Caco-2 (cell line): ENCODE data around the gene H3-3A. TPM values are rescaled to one million over a fixed set of nuclear protein-coding genes. Genes with fewer than 3 reads are reported as not detected.

Experiments
- BruUV-seq: library from RNA; stranded (reverse); fragments of 400-500 nt; replicated peaks from 2 replicates; lab custom pipeline; 2021; lab: Mats Ljungman, UMichigan
- CTCF ChIA-PET: fragments of 300-600 bp; sonication (Branson Sonifier 250); formaldehyde crosslinking; loops from one replicate; lab custom pipeline; 2022; ENCODE audit warnings: antibody characterized with exemption; lab: Charles Lee
- POLR2A ChIA-PET: fragments of 300-600 bp; sonication (Branson Sonifier 250); formaldehyde crosslinking; loops from one replicate; lab custom pipeline; 2022; ENCODE audit warnings: antibody characterized with exemption; lab: Charles Lee
- DNase-seq, 2 experiments: peaks; one replicate each; pipeline versions ENCODE4 v3.0.0 to v3.0.0-alpha.2; 2020 to 2022
- H3K27me3 ChIP-seq: replicated peaks from 2 replicates; pipeline ENCODE4 v1.6.0; 2011; ENCODE audit warnings: low read length; ENCODE audit not compliant: control insufficient read depth, insufficient read depth
- H3K36me3 ChIP-seq: 2 replicates; pipeline ENCODE4 v1.5.1; 2011; ENCODE audit warnings: low read length; ENCODE audit not compliant: control insufficient read depth, insufficient read depth
- H3K4me1 ChIP-seq: fragments of 250-450 bp; sonication (Bioruptor Pico); 2 replicates; pipeline ENCODE4 v1.5.1; 2020; ENCODE audit warnings: mild to moderate bottlenecking
- H3K4me3 ChIP-seq: 2 replicates; pipeline ENCODE4 v1.5.1; 2011; ENCODE audit warnings: low read depth, mild to moderate bottlenecking, control low read depth, low read length
- H3K9me3 ChIP-seq: fragments of 250-450 bp; sonication (Bioruptor Pico); 2 replicates; pipeline ENCODE4 v1.5.1; 2020; ENCODE audit warnings: mild to moderate bottlenecking, moderate library complexity
- H3K27ac Mint-ChIP-seq: one replicate; pipeline ENCODE4 v1.8.0; 2022; ENCODE audit warnings: mixed read lengths; ENCODE audit not compliant: unreplicated experiment
- H3K27me3 Mint-ChIP-seq: one replicate; pipeline ENCODE4 v1.8.0; 2022; ENCODE audit warnings: mixed read lengths; ENCODE audit not compliant: insufficient read depth, unreplicated experiment
- H3K36me3 Mint-ChIP-seq: one replicate; pipeline ENCODE4 v1.8.0; 2022; ENCODE audit warnings: mild to moderate bottlenecking, mixed read lengths; ENCODE audit not compliant: insufficient read depth, unreplicated experiment
- H3K4me1 Mint-ChIP-seq: one replicate; pipeline ENCODE4 v1.8.0; 2022; ENCODE audit warnings: low read depth, mixed read lengths; ENCODE audit not compliant: unreplicated experiment
- H3K4me3 Mint-ChIP-seq: one replicate; pipeline ENCODE4 v1.8.0; 2022; ENCODE audit warnings: mild to moderate bottlenecking, moderate library complexity, mixed read lengths; ENCODE audit not compliant: unreplicated experiment
- H3K9me3 Mint-ChIP-seq: one replicate; pipeline ENCODE4 v1.8.0; 2022; ENCODE audit warnings: mixed read lengths; ENCODE audit not compliant: unreplicated experiment
- CTCF ChIP-seq, 2 experiments: fragments of 200-600 bp in 1 of 2; IDR thresholded peaks; 1 replicate in 1 of 2; 2 replicates in 1 of 2; pipeline versions ENCODE4 v1.5.1 to v1.8.0; 2011 to 2022; ENCODE audit warnings: antibody characterized with exemption in 1 of 2, control low read depth in 1 of 2, inconsistent platforms in 1 of 2, low read depth in 1 of 2, low read length in 1 of 2, mild to moderate bottlenecking in 1 of 2, moderate library complexity in 1 of 2; ENCODE audit not compliant: insufficient read depth in 1 of 2, severe bottlenecking in 1 of 2, unreplicated experiment in 1 of 2
- intact Hi-C: fragments of 100-400 bp; cut with micrococcal nuclease; formaldehyde crosslinking; loops from one replicate; pipeline ENCODE4 v1.10.0; 2022; ENCODE audit not compliant: unreplicated experiment
- total RNA-seq: library from RNA; stranded (reverse); gene quantifications from 2 replicates; pipeline ENCODE4 v1.2.3, GENCODE V29; 2022

Gene H3-3A
- total RNA-seq, 1 experiment from 2014 or later: 512 TPM

- POLR2A ChIA-PET: no interaction called here
- intact Hi-C loops: no loop called here
- no peaks in the 10 kb centered on the region for H3K4me1 ChIP-seq
- TF ChIP-seq CTCF (IDR thresholded peaks at IDR 0.05; ENCODE audit: insufficient read depth in 1 of 2, low read depth in 1 of 2, low read length in 1 of 2, severe bottlenecking in 1 of 2, unreplicated experiment in 1 of 2): no peak
- no peak overlapping the region for H3K4me3 ChIP-seq
- H3K27me3 Mint-ChIP-seq: no peaks in the 10 kb centered on the region
- no TSS peak for BruUV-seq
- H3K27me3 ChIP-seq: no peaks in the 10 kb centered on the region; the same call in 1 of the 2 replicates
- H3K36me3 Mint-ChIP-seq: peaks cover 5% of the 10 kb centered on the region
- H3K4me3 Mint-ChIP-seq: no peak overlapping the region
- H3K36me3 ChIP-seq: no peaks in the 10 kb centered on the region
- DNase-seq: no peak
- H3K27ac Mint-ChIP-seq: no peak overlapping the region
- no peaks in the 10 kb centered on the region for H3K9me3 ChIP-seq
- H3K4me1 Mint-ChIP-seq: no peaks in the 10 kb centered on the region
- no peaks in the 10 kb centered on the region for H3K9me3 Mint-ChIP-seq
- CTCF ChIA-PET: no interaction called here
These were observed 11.2 kb upstream of the H3-3A start for GRCh38 chr1:226051365-226051764.

- ChIA-PET POLR2A (no interaction called here), CTCF (no interaction called here)
- H3K4me1 Mint-ChIP-seq: no peaks in the 10 kb centered on the region
- no peak for DNase-seq
- H3K4me3 Mint-ChIP-seq: no peak overlapping the region
- no TSS peak for BruUV-seq
- H3K9me3 ChIP-seq: no peaks in the 10 kb centered on the region
- peaks cover 5% of the 10 kb centered on the region for H3K36me3 Mint-ChIP-seq
- H3K27me3 ChIP-seq: no peaks in the 10 kb centered on the region; the same call in 1 of the 2 replicates
- TF ChIP-seq CTCF (IDR thresholded peaks at IDR 0.05; ENCODE audit: insufficient read depth in 1 of 2, low read depth in 1 of 2, low read length in 1 of 2, severe bottlenecking in 1 of 2, unreplicated experiment in 1 of 2): no peak
- no peaks in the 10 kb centered on the region for H3K4me1 ChIP-seq
- intact Hi-C loops: no loop called here
- no peak overlapping the region for H3K4me3 ChIP-seq
- H3K9me3 Mint-ChIP-seq: no peaks in the 10 kb centered on the region
- H3K27ac Mint-ChIP-seq: no peak overlapping the region
- H3K27me3 Mint-ChIP-seq: no peaks in the 10 kb centered on the region
- H3K36me3 ChIP-seq: no peaks in the 10 kb centered on the region
These were observed 10.5 kb upstream of the H3-3A start for GRCh38 chr1:226052061-226052460.

GRCh38 chr1:226054519-226055327 is 7.8 kb upstream of the H3-3A start:
- Histone ChIP-seq H3K9me3 (no peaks in the 10 kb centered on the region), H3K27me3 (no peaks in the 10 kb centered on the region), H3K36me3 (no peaks in the 10 kb centered on the region), H3K4me1 (no peaks in the 10 kb centered on the region), H3K4me3 (no peak overlapping the region)
- POLR2A ChIA-PET: no interaction called here
- TF ChIP-seq CTCF (IDR thresholded peaks at IDR 0.05; ENCODE audit: insufficient read depth in 1 of 2, low read depth in 1 of 2, low read length in 1 of 2, severe bottlenecking in 1 of 2, unreplicated experiment in 1 of 2): no peak
- intact Hi-C loops: no loop called here
- H3K4me3 Mint-ChIP-seq: no peak overlapping the region
- no TSS peak for BruUV-seq
- H3K9me3 Mint-ChIP-seq: no peaks in the 10 kb centered on the region
- H3K36me3 Mint-ChIP-seq: no peaks in the 10 kb centered on the region
- H3K27ac Mint-ChIP-seq: no peak overlapping the region
- no peaks in the 10 kb centered on the region for H3K27me3 Mint-ChIP-seq
- DNase-seq: no peak
- CTCF ChIA-PET: interaction anchor here (1.0 kb wide), 1 partner anchor 10 kb away, joined by 3 read pairs; no protein-coding TSS in a partner anchor
- H3K4me1 Mint-ChIP-seq: no peaks in the 10 kb centered on the region
